Measurements from ENCODE around the gene ATPAF1. TPM values are rescaled to one million over a fixed set of nuclear protein-coding genes. Genes with fewer than 3 reads are reported as not detected.

Gene ATPAF1
- total and polyA plus RNA-seq, 9 of the 15 experiments (the other 6 are each of a cell fraction or from before 2014, with no cell fraction given), result 6.3 to 56.2 (median 27.4) TPM

GRCh38 chr1:46619656-46620258 is 48.4 kb downstream of the ATPAF1 start:
- POLR2A ChIA-PET, result interaction anchor here (0.5 to 2.7 kb wide), 9 partner anchors 10 to 615 kb away, joined by 3 to 12 read pairs (median 3); no protein-coding TSS in a partner anchor
- H3K79me2 ChIP-seq (ENCODE audit: control insufficient read depth, insufficient read depth, low read length), result peaks cover 4% of the 10 kb centered on the region; the same call in 2 of the 3 replicates
- no peak overlapping the region for H3K9ac ChIP-seq (ENCODE audit: insufficient read depth in 1 of 2, low read depth in 2 of 2, low read length in 2 of 2)
- WGBS (ENCODE audit: insufficient coverage, low coverage, missing lambda C conversion rate), result 22% methylated on average over 5 of the region's 5 CpGs
- DNase-seq (ENCODE audit: extremely low read depth in 1 of 4, low spot score in 3 of 4) (peak in 1 of 4 experiments; percentile 10), FAIRE-seq (no peak), ATAC-seq (no peak)
- H3K4me1 ChIP-seq (replicated peaks in 1 of 2; ENCODE audit: control insufficient read depth in 2 of 2, insufficient read depth in 2 of 2, low read length in 2 of 2), result peaks cover 27 to 31% of the 10 kb centered on the region in 2 experiments
- CTCF ChIA-PET (ENCODE audit: low intra/inter-chr PET ratio), result no interaction called here
- no peaks in the 10 kb centered on the region for H3K9me3 ChIP-seq (replicated peaks; ENCODE audit: control insufficient read depth, insufficient read depth, low read depth, low read length)
- peaks cover 3% of the 10 kb centered on the region; the same call in 1 of the 2 replicates for H4K20me1 ChIP-seq (replicated peaks; ENCODE audit: control insufficient read depth, insufficient read depth, low read length)
- no peak overlapping the region for H3K27ac ChIP-seq (ENCODE audit: extremely low read depth, low read depth, low read length)
- TF ChIP-seq ZNF23 (CRISPR knock-in tag; IDR thresholded peaks at IDR 0.05) (no peak), ZNF668 (CRISPR knock-in tag; IDR thresholded peaks at IDR 0.05) (no peak), MEIS2 (IDR thresholded peaks at IDR 0.05; ENCODE audit: partially characterized antibody) (peak; percentile 28), FOXK1 (CRISPR knock-in tag; IDR thresholded peaks at IDR 0.05; ENCODE audit: borderline replicate concordance) (no peak), OTX1 (CRISPR knock-in tag; IDR thresholded peaks at IDR 0.05) (no peak), RAD51 (IDR thresholded peaks at IDR 0.05; ENCODE audit: borderline replicate concordance, low read depth) (no peak), CHCHD3 (CRISPR knock-in tag; IDR thresholded peaks at IDR 0.05) (no peak), ILF3 (IDR thresholded peaks at IDR 0.05; ENCODE audit: borderline replicate concordance) (no peak), BRCA1 (IDR thresholded peaks at IDR 0.05) (no peak), BRCA1 (CRISPR knock-in tag; IDR thresholded peaks at IDR 0.05) (0 out of 2 replicates have a peak, but pooled peaks have one; percentile 30), SMAD2 (IDR thresholded peaks at IDR 0.05; ENCODE audit: low read depth, low read length) (no peak), SRSF9 (IDR thresholded peaks at IDR 0.05; ENCODE audit: borderline replicate concordance, low read depth, low read length) (no peak), HNRNPUL1 (IDR thresholded peaks at IDR 0.05; ENCODE audit: low read length) (no peak), FOXP4 (CRISPR knock-in tag; IDR thresholded peaks at IDR 0.05; ENCODE audit: borderline replicate concordance) (no peak), SLC30A9 (CRISPR knock-in tag; IDR thresholded peaks at IDR 0.05) (no peak), TCF3 (CRISPR knock-in tag; IDR thresholded peaks at IDR 0.05) (no peak)
- BruUV-seq (replicated peaks), result no TSS peak
- no peak overlapping the region for H3K4me2 ChIP-seq (ENCODE audit: insufficient read depth, low read length)
- no peak overlapping the region for H3K4me3 ChIP-seq
- in situ Hi-C loops (cut with MboI) (loop anchor here (5.0 kb wide), 1 partner anchor 103 kb away; no protein-coding TSS in a partner anchor), intact Hi-C loops (cut with micrococcal nuclease) (loop anchor here (5.0 kb wide), 1 partner anchor 62 kb away; no protein-coding TSS in a partner anchor)
- H3K27me3 ChIP-seq (ENCODE audit: control insufficient read depth in 2 of 2, insufficient read depth in 2 of 2, low read length in 2 of 2), result no peaks in the 10 kb centered on the region
- H2AFZ ChIP-seq (ENCODE audit: low read depth, low read length), result no peak overlapping the region
- H3K9me1 ChIP-seq (ENCODE audit: control insufficient read depth, insufficient read depth, low read length), result no peaks in the 10 kb centered on the region
- no peaks in the 10 kb centered on the region for H3K36me3 ChIP-seq (ENCODE audit: control insufficient read depth, insufficient read depth, low read length)

All from K562 (cell line).